Nephron progenitor cell (in vitro differentiated cells): ENCODE data around the gene DRD4.
A peak's percentile ranks its signal among the peaks of the same experiment; 100 is the strongest.

ENCODE experiments used
- DNase-seq: peaks from one replicate; pipeline ENCODE4 v3.0.0; 2021
- H3K27ac Mint-ChIP-seq: 2 replicates; pipeline ENCODE4 v1.8.0; 2021; ENCODE audit warnings: mild to moderate bottlenecking, moderate library complexity, mixed read lengths
- H3K27me3 Mint-ChIP-seq: 2 replicates; pipeline ENCODE4 v1.8.0; 2021; ENCODE audit warnings: mild to moderate bottlenecking, low read depth, mixed read lengths; ENCODE audit not compliant: poor library complexity
- H3K36me3 Mint-ChIP-seq: 2 replicates; pipeline ENCODE4 v1.8.0; 2021; ENCODE audit warnings: low read depth, mixed read lengths
- H3K4me1 Mint-ChIP-seq: 2 replicates; pipeline ENCODE4 v1.8.0; 2021; ENCODE audit warnings: mixed read lengths
- H3K4me3 Mint-ChIP-seq: 2 replicates; pipeline ENCODE4 v1.8.0; 2021; ENCODE audit warnings: mild to moderate bottlenecking, moderate library complexity, mixed read lengths
- H3K9me3 Mint-ChIP-seq: 2 replicates; pipeline ENCODE4 v1.8.0; 2021; ENCODE audit warnings: mild to moderate bottlenecking, moderate library complexity, mixed read lengths
- TF ChIP-seq, protein P1 (sequence below): fragments of 200-600 bp; sonication (generic); IDR thresholded peaks from 2 replicates; pipeline ENCODE4 v1.5.0; 2021; ENCODE audit warnings: antibody characterized with exemption

The DRD4 gene

DNA sequence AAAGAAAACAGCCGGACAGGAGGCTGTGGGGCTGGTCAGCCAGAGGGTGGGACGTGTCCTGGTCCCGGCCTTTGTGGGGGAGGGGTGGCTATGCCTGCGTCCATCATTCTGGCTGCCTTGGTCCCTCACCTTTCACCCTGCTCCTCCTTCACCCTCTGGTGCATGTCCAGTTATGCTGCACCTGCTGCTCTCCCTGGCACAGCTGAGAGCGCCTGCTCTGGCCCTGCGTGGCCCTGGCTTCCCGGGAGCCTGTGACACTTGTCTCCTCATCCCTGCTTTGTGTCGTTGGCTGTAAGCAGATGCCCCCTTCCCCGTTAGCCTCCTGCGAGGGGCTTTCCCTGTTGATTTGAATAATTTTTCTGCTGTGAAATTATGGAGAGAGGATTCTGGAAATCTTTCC lies 44.2 kb upstream of the DRD4 start:
- Mint-ChIP-seq H3K9me3 (no peaks in the 10 kb centered on the region), H3K27me3 (no peaks in the 10 kb centered on the region), H3K4me3 (no peak overlapping the region), H3K4me1 (no peaks in the 10 kb centered on the region), H3K27ac (no peak overlapping the region), H3K36me3 (peaks cover 68% of the 10 kb centered on the region)
- DNase-seq, result no peak
- TF ChIP-seq, protein P1, sequence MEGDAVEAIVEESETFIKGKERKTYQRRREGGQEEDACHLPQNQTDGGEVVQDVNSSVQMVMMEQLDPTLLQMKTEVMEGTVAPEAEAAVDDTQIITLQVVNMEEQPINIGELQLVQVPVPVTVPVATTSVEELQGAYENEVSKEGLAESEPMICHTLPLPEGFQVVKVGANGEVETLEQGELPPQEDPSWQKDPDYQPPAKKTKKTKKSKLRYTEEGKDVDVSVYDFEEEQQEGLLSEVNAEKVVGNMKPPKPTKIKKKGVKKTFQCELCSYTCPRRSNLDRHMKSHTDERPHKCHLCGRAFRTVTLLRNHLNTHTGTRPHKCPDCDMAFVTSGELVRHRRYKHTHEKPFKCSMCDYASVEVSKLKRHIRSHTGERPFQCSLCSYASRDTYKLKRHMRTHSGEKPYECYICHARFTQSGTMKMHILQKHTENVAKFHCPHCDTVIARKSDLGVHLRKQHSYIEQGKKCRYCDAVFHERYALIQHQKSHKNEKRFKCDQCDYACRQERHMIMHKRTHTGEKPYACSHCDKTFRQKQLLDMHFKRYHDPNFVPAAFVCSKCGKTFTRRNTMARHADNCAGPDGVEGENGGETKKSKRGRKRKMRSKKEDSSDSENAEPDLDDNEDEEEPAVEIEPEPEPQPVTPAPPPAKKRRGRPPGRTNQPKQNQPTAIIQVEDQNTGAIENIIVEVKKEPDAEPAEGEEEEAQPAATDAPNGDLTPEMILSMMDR, result no peak

DNA sequence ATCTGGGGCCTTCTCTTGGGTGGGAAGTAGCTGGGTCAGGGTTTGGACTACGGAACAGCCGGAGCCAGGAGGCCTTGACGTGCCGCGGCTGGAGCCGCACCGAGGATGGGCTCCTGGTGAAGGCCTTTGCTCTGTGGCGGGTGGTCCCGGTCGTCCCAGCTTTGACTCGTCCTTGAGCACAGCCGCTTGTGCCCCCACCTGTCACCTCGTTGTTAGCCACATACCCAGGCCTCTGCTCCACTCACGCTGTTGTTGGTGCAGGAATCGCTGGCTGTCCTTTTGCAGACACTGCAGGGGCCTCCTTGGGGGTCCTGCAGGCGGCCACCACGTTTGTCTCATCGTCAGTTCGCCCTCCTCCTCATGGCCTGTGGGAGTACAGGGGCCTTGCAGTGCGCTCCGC lies 43.7 kb upstream of the DRD4 start:
- no peak overlapping the region for H3K27ac Mint-ChIP-seq
- TF ChIP-seq, protein P1, result no peak
- DNase-seq, result no peak
- H3K27me3 Mint-ChIP-seq, result no peaks in the 10 kb centered on the region
- peaks cover 64% of the 10 kb centered on the region for H3K36me3 Mint-ChIP-seq
- no peaks in the 10 kb centered on the region for H3K4me1 Mint-ChIP-seq
- H3K9me3 Mint-ChIP-seq, result no peaks in the 10 kb centered on the region
- H3K4me3 Mint-ChIP-seq, result no peak overlapping the region

DNA sequence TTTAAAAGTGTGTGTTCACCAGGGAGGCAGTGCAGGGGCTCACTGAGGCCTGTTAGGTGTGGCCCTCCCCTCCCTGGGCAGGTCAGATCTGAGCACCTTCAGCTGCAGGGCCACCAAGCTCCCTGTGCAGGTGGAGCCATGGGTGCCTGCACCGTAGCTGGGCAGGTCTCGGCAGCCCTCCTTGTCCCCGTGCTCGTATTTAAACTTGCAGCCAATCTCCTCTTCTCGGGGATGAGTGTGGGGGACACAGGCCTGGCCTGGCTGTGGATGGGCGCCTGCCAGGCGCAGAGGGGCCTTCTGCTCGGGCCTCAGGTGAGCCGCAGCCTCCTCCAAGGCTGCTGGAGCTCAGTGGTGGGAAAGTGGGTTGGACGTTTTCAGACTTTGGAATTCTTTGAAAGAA lies 41.7 kb upstream of the DRD4 start:
- no peaks in the 10 kb centered on the region for H3K27me3 Mint-ChIP-seq
- no peak overlapping the region for H3K4me3 Mint-ChIP-seq
- no peaks in the 10 kb centered on the region for H3K4me1 Mint-ChIP-seq
- no peak overlapping the region for H3K27ac Mint-ChIP-seq
- no peaks in the 10 kb centered on the region for H3K9me3 Mint-ChIP-seq
- TF ChIP-seq, protein P1, result no peak
- no peak for DNase-seq
- peaks cover 55% of the 10 kb centered on the region for H3K36me3 Mint-ChIP-seq

DNA sequence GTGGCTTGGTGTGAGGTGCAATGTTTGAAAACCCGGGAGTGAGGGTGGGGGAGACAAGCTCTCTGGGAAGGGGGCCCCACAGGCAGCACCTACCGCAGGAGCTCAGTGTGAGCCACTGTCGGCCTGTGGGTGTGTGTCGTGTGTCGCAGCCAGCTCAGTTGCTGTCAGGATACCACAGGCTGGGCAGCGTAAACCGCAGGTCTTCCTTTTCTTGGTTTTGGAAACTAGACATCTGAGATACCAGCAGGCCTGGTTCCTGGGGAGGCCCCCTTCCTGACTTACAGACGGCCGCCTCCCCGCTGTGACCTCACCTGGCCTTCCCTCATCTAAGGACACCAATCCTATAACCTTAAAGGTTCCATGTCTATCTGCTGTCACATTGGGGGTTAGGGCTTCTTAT lies 40.7 kb upstream of the DRD4 start:
- Mint-ChIP-seq H3K27me3 (no peaks in the 10 kb centered on the region), H3K4me3 (no peak overlapping the region), H3K4me1 (no peaks in the 10 kb centered on the region), H3K36me3 (peaks cover 49% of the 10 kb centered on the region), H3K27ac (no peak overlapping the region), H3K9me3 (no peaks in the 10 kb centered on the region)
- TF ChIP-seq, protein P1, result no peak
- DNase-seq, result no peak

DNA sequence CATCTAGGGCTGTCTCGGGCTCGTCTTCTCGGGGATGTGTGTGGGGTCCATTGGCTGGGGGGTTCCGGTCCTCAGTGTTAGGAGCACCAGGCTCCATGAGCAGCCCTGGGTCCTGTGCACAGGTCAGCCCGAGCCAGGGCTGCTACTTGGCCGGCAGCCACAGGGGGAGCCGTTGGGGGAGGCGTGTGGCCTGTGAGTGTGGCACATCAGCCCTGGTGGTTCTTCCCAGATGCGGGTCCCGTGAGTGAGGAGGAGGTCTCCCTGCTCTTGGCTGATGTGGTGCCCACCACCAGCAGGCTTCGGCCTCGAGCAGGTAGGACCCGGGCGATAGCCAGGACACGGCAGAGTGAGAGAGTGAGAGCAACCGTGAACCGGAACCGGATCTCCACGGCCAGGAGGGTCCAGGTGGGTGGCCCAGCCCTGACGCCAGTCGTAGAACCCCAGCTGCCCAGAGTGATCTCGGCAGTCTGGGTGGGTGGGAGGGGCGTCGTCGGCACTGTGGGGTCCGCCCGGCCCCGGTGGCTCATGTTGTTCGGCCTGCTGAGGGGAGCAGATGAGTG lies 39.8 kb upstream of the DRD4 start:
- Mint-ChIP-seq H3K4me1 (no peaks in the 10 kb centered on the region), H3K9me3 (no peaks in the 10 kb centered on the region), H3K4me3 (no peak overlapping the region), H3K27me3 (no peaks in the 10 kb centered on the region), H3K27ac (peak overlapping the region; percentile 74), H3K36me3 (peaks cover 52% of the 10 kb centered on the region)
- DNase-seq, result no peak
- TF ChIP-seq, protein P1, result no peak

DNA sequence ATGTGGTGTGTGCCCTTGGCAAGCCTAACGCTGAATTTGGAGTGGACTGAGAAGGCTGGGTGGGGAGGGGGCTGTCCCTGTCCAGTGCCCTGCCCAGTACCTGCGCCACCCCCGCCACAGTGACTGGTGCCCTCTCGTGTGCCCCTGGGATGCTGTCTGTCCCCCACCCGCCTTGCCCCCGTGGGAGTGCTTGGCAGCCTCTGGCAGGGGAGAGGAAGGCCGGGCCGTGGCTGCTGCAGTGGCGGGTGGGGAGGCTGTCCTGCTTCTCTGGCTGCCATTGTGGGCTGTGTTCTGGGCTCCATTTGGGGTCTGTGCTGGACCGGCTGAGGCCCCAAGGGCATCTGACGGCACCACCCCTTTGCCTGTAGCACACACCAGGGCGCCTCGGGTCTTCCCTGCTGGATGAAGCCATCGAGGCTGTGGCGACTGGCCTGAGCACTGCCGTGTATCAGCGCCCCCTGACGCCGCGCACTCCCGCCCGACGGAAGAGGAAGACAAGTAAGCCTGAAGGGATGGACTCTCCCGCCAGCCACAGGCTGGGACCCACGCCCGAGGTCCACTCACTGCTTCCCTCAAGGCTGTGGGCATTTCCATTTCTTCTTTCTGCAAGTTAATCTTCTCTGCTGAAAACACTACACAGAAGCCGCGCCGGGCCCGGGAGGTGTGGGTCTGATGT lies 38.9 kb upstream of the DRD4 start:
- DNase-seq, result no peak
- no peaks in the 10 kb centered on the region for H3K4me1 Mint-ChIP-seq
- TF ChIP-seq, protein P1, result no peak
- peaks cover 46% of the 10 kb centered on the region for H3K36me3 Mint-ChIP-seq
- no peaks in the 10 kb centered on the region for H3K27me3 Mint-ChIP-seq
- no peak overlapping the region for H3K27ac Mint-ChIP-seq
- no peaks in the 10 kb centered on the region for H3K9me3 Mint-ChIP-seq
- no peak overlapping the region for H3K4me3 Mint-ChIP-seq
